Measurements from ENCODE around the gene NRGN.

Gene NRGN
- 1.2 to 13.8 (median 3.4) reads per million in 17 experiments for total RNA-seq

- peak; percentile 80 to 92 (median 88) for DNase-seq
Measured at GRCh38 chr11:124739479-124740276, at the start of gene NRGN. TSS of gene NRGN (plus strand) at chr11:124739942. CDS start at chr11:124740085, 143 bp downstream.

GRCh38 chr11:124693142-124693541 lies 46.6 kb upstream of the NRGN start:
- DNase-seq: no peak

- no peak for DNase-seq
Measured at GRCh38 chr11:124699547-124699946, 40.2 kb upstream of the NRGN start.

- no peak for DNase-seq
Measured at GRCh38 chr11:124700028-124700427, 39.7 kb upstream of the NRGN start.

GRCh38 chr11:124707829-124708228 lies 31.9 kb upstream of the NRGN start:
- no peak for DNase-seq

GRCh38 chr11:124712392-124712791 lies 27.4 kb upstream of the NRGN start:
- DNase-seq: no peak

GRCh38 chr11:124716591-124716990 lies 23.2 kb upstream of the NRGN start:
- DNase-seq: no peak

GRCh38 chr11:124717421-124717785 lies 22.3 kb upstream of the NRGN start:
- DNase-seq: no peak

- DNase-seq: peak in 1 of 4 experiments; percentile 29
Measured at GRCh38 chr11:124717786-124718651, 21.7 kb upstream of the NRGN start.

GRCh38 chr11:124718801-124719200 lies 20.9 kb upstream of the NRGN start:
- DNase-seq: no peak

GRCh38 chr11:124719534-124719933 lies 20.2 kb upstream of the NRGN start:
- no peak for DNase-seq

- DNase-seq: peak in 2 of 4 experiments; percentile 30 to 40
Measured at GRCh38 chr11:124722176-124722575, 17.6 kb upstream of the NRGN start.

- DNase-seq: no peak
Measured at GRCh38 chr11:124724979-124725718, 14.6 kb upstream of the NRGN start.

GRCh38 chr11:124725719-124726105 lies 14.0 kb upstream of the NRGN start:
- DNase-seq: peak; percentile 28 to 60 (median 48)

- DNase-seq: no peak
Measured at GRCh38 chr11:124727474-124727873, 12.3 kb upstream of the NRGN start.

GRCh38 chr11:124728134-124728533 lies 11.6 kb upstream of the NRGN start:
- no peak for DNase-seq

GRCh38 chr11:124729571-124729970 lies 10.2 kb upstream of the NRGN start:
- DNase-seq: no peak

- peak; percentile 43 to 78 (median 68) for DNase-seq
Measured at GRCh38 chr11:124732230-124732629, 7.5 kb upstream of the NRGN start.

- peak; percentile 57 to 73 (median 70) for DNase-seq
Measured at GRCh38 chr11:124736736-124737135, 3.0 kb upstream of the NRGN start.

GRCh38 chr11:124737638-124738305 lies 2.0 kb upstream of the NRGN start:
- DNase-seq: peak in 2 of 4 experiments; percentile 41 to 42

GRCh38 chr11:124738713-124739478 lies 846 bp upstream of the NRGN start:
- DNase-seq: no peak
